ENCODE data around the gene MARK3. TPM values are rescaled to one million over a fixed set of nuclear protein-coding genes. Genes with fewer than 3 reads are reported as not detected.

MARK3 gene
- total RNA-seq, 1 donor from 2014 or later: 105 TPM

DNA sequence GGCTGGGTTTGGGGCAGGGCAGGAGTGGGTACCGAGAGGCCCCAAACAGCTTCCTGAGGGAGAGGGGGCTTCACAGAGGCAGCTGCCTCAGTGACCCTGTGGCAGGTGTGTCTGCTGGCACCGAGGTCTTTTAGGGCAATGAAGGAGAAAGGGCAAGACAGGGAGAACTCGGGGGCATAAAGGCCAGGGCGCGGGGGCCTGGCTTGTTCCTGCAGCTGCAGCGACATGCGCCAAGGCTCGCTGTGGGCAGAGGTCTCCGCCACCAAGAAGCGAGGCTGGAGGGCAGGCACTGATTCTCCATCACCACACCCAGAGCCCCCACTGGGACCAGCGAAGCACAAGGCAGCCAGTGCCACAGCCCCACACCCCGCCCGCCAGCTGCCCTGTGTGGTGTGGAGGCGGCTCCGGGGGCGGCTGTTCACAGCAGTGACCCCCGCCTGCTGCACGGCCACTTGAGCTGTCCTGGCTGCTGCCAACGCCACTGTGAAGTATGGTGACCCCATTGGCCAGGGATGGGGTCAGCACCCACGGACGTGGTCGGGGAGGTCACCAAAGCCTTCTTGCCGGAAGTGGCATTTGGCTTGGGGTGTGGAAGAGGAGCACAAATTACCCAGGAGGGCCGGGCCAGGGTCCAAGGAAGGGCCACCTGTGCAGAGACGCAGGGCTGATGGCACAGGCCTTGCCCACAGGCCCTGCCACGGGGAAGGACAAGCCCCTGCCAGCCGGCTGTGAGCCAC lies 160.9 kb downstream of the MARK3 start:
- no peaks in the 10 kb centered on the region for H3K27me3 ChIP-seq
- H3K4me1 ChIP-seq: peaks cover 41% of the 10 kb centered on the region
- ATAC-seq: no peak
- intact Hi-C loops (cut with DNase I): loop anchor here (5.0 kb wide), 1 partner anchor 44 kb away; no protein-coding TSS in a partner anchor
- no peaks in the 10 kb centered on the region for H3K9me3 ChIP-seq
- no peak overlapping the region for H3K4me3 ChIP-seq
- no peaks in the 10 kb centered on the region for H3K36me3 ChIP-seq
- H3K27ac ChIP-seq: no peak overlapping the region
- no peak for DNase-seq
- TF ChIP-seq, protein P1, sequence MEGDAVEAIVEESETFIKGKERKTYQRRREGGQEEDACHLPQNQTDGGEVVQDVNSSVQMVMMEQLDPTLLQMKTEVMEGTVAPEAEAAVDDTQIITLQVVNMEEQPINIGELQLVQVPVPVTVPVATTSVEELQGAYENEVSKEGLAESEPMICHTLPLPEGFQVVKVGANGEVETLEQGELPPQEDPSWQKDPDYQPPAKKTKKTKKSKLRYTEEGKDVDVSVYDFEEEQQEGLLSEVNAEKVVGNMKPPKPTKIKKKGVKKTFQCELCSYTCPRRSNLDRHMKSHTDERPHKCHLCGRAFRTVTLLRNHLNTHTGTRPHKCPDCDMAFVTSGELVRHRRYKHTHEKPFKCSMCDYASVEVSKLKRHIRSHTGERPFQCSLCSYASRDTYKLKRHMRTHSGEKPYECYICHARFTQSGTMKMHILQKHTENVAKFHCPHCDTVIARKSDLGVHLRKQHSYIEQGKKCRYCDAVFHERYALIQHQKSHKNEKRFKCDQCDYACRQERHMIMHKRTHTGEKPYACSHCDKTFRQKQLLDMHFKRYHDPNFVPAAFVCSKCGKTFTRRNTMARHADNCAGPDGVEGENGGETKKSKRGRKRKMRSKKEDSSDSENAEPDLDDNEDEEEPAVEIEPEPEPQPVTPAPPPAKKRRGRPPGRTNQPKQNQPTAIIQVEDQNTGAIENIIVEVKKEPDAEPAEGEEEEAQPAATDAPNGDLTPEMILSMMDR (IDR thresholded peaks at IDR 0.05): no peak

GRCh38 chr14:103546652-103547454 lies 161.6 kb downstream of the MARK3 start:
- H3K4me1 ChIP-seq: peaks cover 41% of the 10 kb centered on the region
- intact Hi-C loops (cut with DNase I): loop anchor here (5.0 kb wide), 1 partner anchor 45 kb away; no protein-coding TSS in a partner anchor

DNA sequence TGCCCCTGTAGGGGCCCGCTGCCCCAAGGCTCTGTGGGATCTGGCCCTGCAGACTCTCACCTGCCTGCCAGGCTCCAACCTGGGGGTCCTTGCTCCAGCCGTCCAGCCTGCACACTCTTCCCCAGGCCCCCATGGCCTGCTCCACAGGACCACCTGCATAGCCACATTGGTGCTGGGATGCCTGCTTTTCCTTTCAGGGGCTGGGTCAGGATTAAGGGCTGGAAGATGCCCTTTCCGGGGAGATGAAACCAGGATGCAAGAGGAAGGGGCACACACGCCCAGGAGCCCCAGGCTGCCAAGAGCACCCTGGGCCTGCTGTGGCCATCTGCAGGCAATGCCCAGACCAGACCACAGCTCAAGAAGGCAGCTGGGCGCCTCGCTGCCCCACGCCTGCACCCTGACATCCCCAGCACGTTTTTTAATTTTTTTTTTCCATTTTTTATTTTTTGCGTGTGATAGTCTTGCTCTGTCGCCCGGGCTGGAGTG lies 162.3 kb downstream of the MARK3 start:
- ATAC-seq (no peak), DNase-seq (no peak)
- H3K4me1 ChIP-seq: peaks cover 41% of the 10 kb centered on the region
- intact Hi-C loops (cut with DNase I): loop anchor here (5.0 kb wide), 1 partner anchor 45 kb away; no protein-coding TSS in a partner anchor
- no peaks in the 10 kb centered on the region for H3K27me3 ChIP-seq
- H3K27ac ChIP-seq: no peak overlapping the region
- no peaks in the 10 kb centered on the region for H3K9me3 ChIP-seq
- TF ChIP-seq, protein P1 (IDR thresholded peaks at IDR 0.05): no peak
- H3K36me3 ChIP-seq: no peaks in the 10 kb centered on the region
- no peak overlapping the region for H3K4me3 ChIP-seq

More at GRCh38 chr14:103546652-103547454, 161.6 kb downstream of the MARK3 start:
- no peaks in the 10 kb centered on the region for H3K9me3 ChIP-seq
- TF ChIP-seq, protein P1 (IDR thresholded peaks at IDR 0.05): peak; percentile 87
- DNase-seq (peak; percentile 88), ATAC-seq (peak; percentile 70)
- no peaks in the 10 kb centered on the region for H3K36me3 ChIP-seq
- H3K27ac ChIP-seq: no peak overlapping the region
- H3K4me3 ChIP-seq: no peak overlapping the region
- no peaks in the 10 kb centered on the region for H3K27me3 ChIP-seq

DNA sequence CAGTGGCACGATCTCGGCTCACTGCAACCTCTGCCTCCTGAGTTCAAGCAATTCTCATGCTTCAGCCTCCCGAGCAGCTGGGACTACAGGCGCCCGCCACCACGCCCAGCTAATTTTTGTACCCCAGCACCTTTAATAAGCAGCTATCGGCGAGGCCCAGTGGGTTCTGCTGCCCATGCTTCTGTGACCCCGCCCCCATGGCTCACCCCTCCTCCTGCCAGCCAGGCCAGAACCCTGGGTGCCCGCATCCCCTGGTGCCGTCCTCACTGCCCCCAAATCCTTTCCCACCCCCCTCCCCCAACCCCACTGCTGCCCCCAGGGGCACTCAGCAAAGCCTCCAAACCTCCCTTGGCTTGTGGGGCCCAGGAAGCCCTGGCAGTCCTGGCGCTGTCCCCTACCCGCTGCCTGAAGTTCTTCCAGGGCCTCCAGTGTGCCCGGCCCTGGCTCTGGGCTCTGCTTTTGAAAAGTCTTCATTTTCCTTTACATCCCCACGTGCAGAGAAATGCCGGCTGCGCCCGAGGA lies 162.8 kb downstream of the MARK3 start:
- TF ChIP-seq, protein P1 (IDR thresholded peaks at IDR 0.05): no peak
- DNase-seq (no peak), ATAC-seq (no peak)
- intact Hi-C loops (cut with DNase I): loop anchor here (5.0 kb wide), 1 partner anchor 46 kb away; no protein-coding TSS in a partner anchor
- Histone ChIP-seq H3K9me3 (no peaks in the 10 kb centered on the region), H3K4me1 (peaks cover 38% of the 10 kb centered on the region), H3K27ac (no peak overlapping the region), H3K27me3 (no peaks in the 10 kb centered on the region), H3K36me3 (no peaks in the 10 kb centered on the region), H3K4me3 (no peak overlapping the region)

GRCh38 chr14:103548463-103549351 lies 163.5 kb downstream of the MARK3 start:
- TF ChIP-seq, protein P1 (IDR thresholded peaks at IDR 0.05): no peak
- H3K9me3 ChIP-seq: no peaks in the 10 kb centered on the region
- DNase-seq (no peak), ATAC-seq (no peak)
- no peak overlapping the region for H3K27ac ChIP-seq
- intact Hi-C loops (cut with DNase I): loop anchor here (5.0 kb wide), 1 partner anchor 46 kb away; no protein-coding TSS in a partner anchor
- no peaks in the 10 kb centered on the region for H3K27me3 ChIP-seq
- no peaks in the 10 kb centered on the region for H3K36me3 ChIP-seq
- H3K4me3 ChIP-seq: no peak overlapping the region
- H3K4me1 ChIP-seq: peaks cover 31% of the 10 kb centered on the region

All from upper lobe of right lung (tissue), 1 donor.